SK-N-SH (cell line): ENCODE results near the gene LIPM. TPM values are rescaled to one million over a fixed set of nuclear protein-coding genes. Genes with fewer than 3 reads are reported as not detected.

Source experiments
- CTCF ChIA-PET: fragments of 300-600, 350-600 bp; formaldehyde crosslinking; extraction: SDS; loops from one replicate; lab custom pipeline; 2021; lab: Yijun Ruan, JAX
- POLR2A ChIA-PET: fragments of 350-600 bp; sonication (Branson Sonifier 250); formaldehyde crosslinking; extraction: SDS; loops from one replicate; lab custom pipeline; 2020; ENCODE audit warnings: antibody characterized with exemption, inconsistent platforms; lab: Yijun Ruan, JAX
- DNase-seq: peaks from one replicate; pipeline ENCODE4 v3.0.0; 2012
- H2AFZ ChIP-seq: fragments of 200-600 bp; sonication (generic); 2 replicates; pipeline ENCODE4 v1.8.1; 2016; ENCODE audit warnings: antibody characterized with exemption, mild to moderate bottlenecking, low read depth
- H3F3A ChIP-seq: fragments of 200-600 bp; sonication (generic); replicated peaks from 2 replicates; pipeline ENCODE3; 2016; ENCODE audit warnings: antibody characterized with exemption, mild to moderate bottlenecking; ENCODE audit not compliant: insufficient read depth
- H3K27ac ChIP-seq, 2 experiments: fragments of 200-500 bp in 1 of 2; fragments of 200-600 bp in 1 of 2; sonication (Bioruptor generic) in 1 of 2; sonication (generic), shearing (Covaris generic) in 1 of 2; 2 replicates each; pipeline versions ENCODE4 v1.5.1 to v1.6.1; 2014 to 2016; ENCODE audit warnings: low read depth in 2 of 2, inconsistent platforms in 1 of 2, low read length in 1 of 2, mild to moderate bottlenecking in 1 of 2, mixed read lengths in 1 of 2
- H3K27me3 ChIP-seq: fragments of 200-600 bp; sonication (generic), shearing (Covaris generic); 2 replicates; pipeline ENCODE4 v1.6.1; 2016; ENCODE audit warnings: mixed run types; ENCODE audit not compliant: insufficient read depth
- H3K36me3 ChIP-seq, 2 experiments: fragments of 200-500 bp in 1 of 2; fragments of 200-600 bp in 1 of 2; sonication (Bioruptor generic) in 1 of 2; sonication (generic) in 1 of 2; replicated peaks in 1 of 2; 2 replicates each; pipeline versions ENCODE3 to v1.5.1; 2014 to 2016; ENCODE audit warnings: low read length in 1 of 2, mild to moderate bottlenecking in 1 of 2; ENCODE audit not compliant: insufficient read depth in 2 of 2, control insufficient read depth in 1 of 2
- H3K4me1 ChIP-seq, 2 experiments: fragments of 200-500 bp in 1 of 2; fragments of 200-600 bp in 1 of 2; sonication (Bioruptor generic) in 1 of 2; sonication (generic), shearing (Covaris generic) in 1 of 2; 2 replicates each; pipeline versions ENCODE4 v1.5.1 to v1.6.1; 2014 to 2016; ENCODE audit warnings: low read depth in 1 of 2, low read length in 1 of 2, mixed run types in 1 of 2; ENCODE audit not compliant: insufficient read depth in 2 of 2, control insufficient read depth in 1 of 2
- H3K4me2 ChIP-seq: fragments of 200-600 bp; sonication (generic), shearing (Covaris generic); 2 replicates; pipeline ENCODE4 v1.6.1; 2017; ENCODE audit warnings: mixed run types
- H3K4me3 ChIP-seq, 2 experiments: fragments of 200-500 bp in 1 of 2; fragments of 200-600 bp in 1 of 2; sonication (Bioruptor generic) in 1 of 2; sonication (generic), shearing (Covaris generic) in 1 of 2; 2 replicates each; pipeline versions ENCODE4 v1.5.1 to v1.8.1; 2014 to 2016; ENCODE audit warnings: low read depth in 2 of 2, inconsistent platforms in 1 of 2, low read length in 1 of 2, mild to moderate bottlenecking in 1 of 2, mixed read lengths in 1 of 2, moderate library complexity in 1 of 2
- H3K79me2 ChIP-seq: fragments of 200-600 bp; sonication (generic); 2 replicates; pipeline ENCODE4 v1.8.1; 2017; ENCODE audit warnings: mild to moderate bottlenecking; ENCODE audit not compliant: insufficient read depth
- H3K9ac ChIP-seq: fragments of 200-600 bp; sonication (generic); 2 replicates; pipeline ENCODE4 v1.6.1; 2017; ENCODE audit warnings: mixed run types
- H3K9me2 ChIP-seq: fragments of 200-600 bp; sonication (generic); 2 replicates; pipeline ENCODE4 v1.6.1; 2017; ENCODE audit warnings: mixed run types
- H3K9me3 ChIP-seq: fragments of 200-600 bp; sonication (generic); 2 replicates; pipeline ENCODE4 v1.6.1; 2017; ENCODE audit warnings: mixed run types, mild to moderate bottlenecking, moderate library complexity
- H4K20me1 ChIP-seq: fragments of 200-600 bp; sonication (generic); 2 replicates; pipeline ENCODE4 v1.6.1; 2017; ENCODE audit warnings: mild to moderate bottlenecking, mixed run types; ENCODE audit not compliant: insufficient read depth
- ELF1 ChIP-seq: IDR thresholded peaks from 2 replicates; pipeline ENCODE4 v1.4.0; 2012
- EP300 ChIP-seq, 2 experiments: IDR thresholded peaks; 2 replicates each; pipeline versions ENCODE4 v1.4.0 to v1.6.1; 2012; ENCODE audit warnings: borderline replicate concordance in 1 of 2, low read depth in 1 of 2, low read length in 1 of 2
- EZH2phosphoT487 ChIP-seq: fragments of 200-600 bp; sonication (generic); IDR thresholded peaks from 2 replicates; pipeline ENCODE4 v1.6.1; 2017; ENCODE audit warnings: low read depth, mixed run types, mild to moderate bottlenecking, antibody characterized with exemption, moderate library complexity, borderline replicate concordance
- FOSL2 ChIP-seq: IDR thresholded peaks from 2 replicates; pipeline ENCODE4 v1.4.0; 2012; ENCODE audit warnings: low read depth, mild to moderate bottlenecking, moderate library complexity, borderline replicate concordance
- FOXJ3 ChIP-seq: sonication (generic); formaldehyde crosslinking; IDR thresholded peaks from 2 replicates; pipeline ENCODE4 v1.5.1; 2020; ENCODE audit warnings: mild to moderate bottlenecking, missing genetic modification reagents
- GABPA ChIP-seq: IDR thresholded peaks from 2 replicates; pipeline ENCODE4 v1.4.0; 2012; ENCODE audit warnings: low read depth, mild to moderate bottlenecking
- GATA2 ChIP-seq: sonication (generic); formaldehyde crosslinking; IDR thresholded peaks from 2 replicates; pipeline ENCODE4 v1.5.0; 2020; ENCODE audit warnings: mild to moderate bottlenecking, missing genetic modification reagents
- JUND ChIP-seq: IDR thresholded peaks from 2 replicates; pipeline ENCODE4 v1.4.0; 2012
- MXI1 ChIP-seq: IDR thresholded peaks from 2 replicates; pipeline ENCODE4 v1.6.1; 2012; ENCODE audit warnings: mild to moderate bottlenecking, low read depth, low read length, improper control_type of control experiment
- NRF1 ChIP-seq: IDR thresholded peaks from 2 replicates; pipeline ENCODE4 v1.6.1; 2012; ENCODE audit warnings: low read depth, mild to moderate bottlenecking, low read length
- POLR2AphosphoS5 ChIP-seq: IDR thresholded peaks from 2 replicates; pipeline ENCODE4 v1.6.1; 2012; ENCODE audit warnings: low read depth, low read length
- RCOR1 ChIP-seq: fragments of 150-350 bp; IDR thresholded peaks from 2 replicates; pipeline ENCODE4 v1.6.1; 2017; ENCODE audit warnings: antibody characterized with exemption, low read length
- REST ChIP-seq: IDR thresholded peaks from 2 replicates; pipeline ENCODE4 v1.6.1; 2012; ENCODE audit warnings: mild to moderate bottlenecking, low read depth, low read length, moderate library complexity
- RFX5 ChIP-seq: IDR thresholded peaks from 2 replicates; pipeline ENCODE4 v1.6.1; 2012; ENCODE audit warnings: mild to moderate bottlenecking, improper control_type of control experiment, low read length
- SMC3 ChIP-seq: IDR thresholded peaks from 2 replicates; pipeline ENCODE4 v1.6.1; 2012; ENCODE audit warnings: low read depth, low read length, improper control_type of control experiment
- TAF1 ChIP-seq: IDR thresholded peaks from 2 replicates; pipeline ENCODE4 v1.6.1; 2012; ENCODE audit warnings: low read depth, mild to moderate bottlenecking, low read length, moderate library complexity, borderline replicate concordance
- TCF12 ChIP-seq: IDR thresholded peaks from 2 replicates; pipeline ENCODE4 v1.4.0; 2012
- USF2 ChIP-seq: fragments of 150-350 bp; IDR thresholded peaks from 2 replicates; pipeline ENCODE4 v1.6.1; 2017; ENCODE audit warnings: antibody characterized with exemption, low read length, low read depth, borderline replicate concordance
- WGBS: methylation state at CpG from one replicate; pipeline ENCODE4 v1.1.6; 2017; ENCODE audit warnings: low lambda C conversion rate; 5-methylcytosine and 5-hydroxymethylcytosine counted together
- polyA plus RNA-seq, 3 experiments: library from polyadenylated mRNA; depleted of rRNA; stranded (reverse); fragments of >200 nt; gene quantifications; 2 replicates each; pipeline ENCODE4 v1.2.3, GENCODE V29; 2012
- TF ChIP-seq, protein P1 (sequence below): IDR thresholded peaks from 2 replicates; pipeline ENCODE4 v1.4.0; 2012; ENCODE audit warnings: low read depth, borderline replicate concordance
- TF ChIP-seq, protein P2 (sequence below): IDR thresholded peaks from 2 replicates; pipeline ENCODE4 v1.4.0; 2012; ENCODE audit warnings: low read depth
- TF ChIP-seq, protein P3 (sequence below): IDR thresholded peaks from 2 replicates; pipeline ENCODE4 v1.4.0; 2012; ENCODE audit warnings: low read depth, borderline replicate concordance

The LIPM gene
- polyA plus RNA-seq, 1 of the 3 experiments (the other 2 are of a cell fraction), result not detected

- CTCF ChIA-PET, result interaction anchor here (1.1 to 1.2 kb wide), 2 partner anchors 13 to 68 kb away, joined by 4 to 6 read pairs; no protein-coding TSS in a partner anchor
- Histone ChIP-seq H3K4me3 (no peak overlapping the region), H3F3A (peaks cover 13% of the 10 kb centered on the region), H3K4me2 (no peak overlapping the region), H3K9me3 (no peaks in the 10 kb centered on the region), H3K79me2 (no peaks in the 10 kb centered on the region), H3K9ac (no peak overlapping the region), H3K9me2 (no peaks in the 10 kb centered on the region), H3K27me3 (no peaks in the 10 kb centered on the region), H3K4me1 (peaks cover 0 to 7% of the 10 kb centered on the region in 2 experiments; a peak in 2 of 4 replicates), H3K27ac (no peak overlapping the region), H3K36me3 (no peaks in the 10 kb centered on the region), H2AFZ (no peak overlapping the region), H4K20me1 (no peaks in the 10 kb centered on the region)
- TF ChIP-seq EP300 (IDR thresholded peaks at IDR 0.05; ENCODE audit: borderline replicate concordance in 1 of 2, low read depth in 1 of 2, low read length in 1 of 2) (no peak), JUND (no peak), FOXJ3 (CRISPR knock-in tag) (no peak), RCOR1 (no peak), MXI1 (no peak), POLR2AphosphoS5 (no peak), FOSL2 (no peak), EZH2phosphoT487 (no peak), NRF1 (no peak), TAF1 (no peak), GABPA (no peak)
- DNase-seq, result no peak
- 80% methylated on average over 3 of the region's 3 CpGs for WGBS
- POLR2A ChIA-PET, result no interaction called here
Observed at GRCh38 chr10:88755753-88756152, 46.8 kb upstream of the LIPM start.

DNA sequence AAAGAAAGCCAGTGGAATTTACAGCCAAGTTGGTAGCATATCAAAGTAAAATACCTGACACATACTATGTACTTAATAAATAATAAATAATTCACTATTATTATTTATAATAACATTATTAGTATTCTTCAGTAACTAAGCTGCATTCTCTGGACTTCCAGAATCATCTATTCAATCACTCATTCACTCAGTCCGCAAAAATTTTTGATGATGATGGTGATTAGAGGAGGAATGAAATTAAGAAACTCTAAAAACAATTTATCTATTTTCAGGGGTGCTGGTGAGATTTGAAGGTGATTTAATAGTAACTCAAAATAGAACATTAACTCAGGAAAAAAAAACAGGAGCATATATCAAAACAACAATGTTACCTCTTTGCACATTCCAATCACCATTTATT, 45.9 kb upstream of the LIPM start:
- H3K9me2 ChIP-seq, result no peaks in the 10 kb centered on the region
- peaks cover 0 to 7% of the 10 kb centered on the region in 2 experiments; a peak in 2 of 4 replicates for H3K4me1 ChIP-seq
- H3K9ac ChIP-seq, result no peak overlapping the region
- no peaks in the 10 kb centered on the region for H3K27me3 ChIP-seq
- H3K36me3 ChIP-seq, result no peaks in the 10 kb centered on the region
- ChIA-PET POLR2A (no interaction called here), CTCF (no interaction called here)
- peaks cover 13% of the 10 kb centered on the region for H3F3A ChIP-seq
- H3K4me2 ChIP-seq, result no peak overlapping the region
- DNase-seq, result no peak
- no peak overlapping the region for H2AFZ ChIP-seq
- no peak overlapping the region for H3K27ac ChIP-seq
- 44% methylated on average over 1 of the region's 1 CpG for WGBS
- no peaks in the 10 kb centered on the region for H4K20me1 ChIP-seq
- no peaks in the 10 kb centered on the region for H3K79me2 ChIP-seq
- no peaks in the 10 kb centered on the region for H3K9me3 ChIP-seq
- H3K4me3 ChIP-seq, result no peak overlapping the region
- TF ChIP-seq NRF1 (no peak), RCOR1 (no peak), RFX5 (no peak), REST (no peak), SMC3 (no peak), USF2 (no peak), GABPA (no peak), TAF1 (no peak), EZH2phosphoT487 (no peak), GATA2 (no peak), FOSL2 (no peak), TCF12 (no peak), ELF1 (no peak)
- TF ChIP-seq, protein P1, sequence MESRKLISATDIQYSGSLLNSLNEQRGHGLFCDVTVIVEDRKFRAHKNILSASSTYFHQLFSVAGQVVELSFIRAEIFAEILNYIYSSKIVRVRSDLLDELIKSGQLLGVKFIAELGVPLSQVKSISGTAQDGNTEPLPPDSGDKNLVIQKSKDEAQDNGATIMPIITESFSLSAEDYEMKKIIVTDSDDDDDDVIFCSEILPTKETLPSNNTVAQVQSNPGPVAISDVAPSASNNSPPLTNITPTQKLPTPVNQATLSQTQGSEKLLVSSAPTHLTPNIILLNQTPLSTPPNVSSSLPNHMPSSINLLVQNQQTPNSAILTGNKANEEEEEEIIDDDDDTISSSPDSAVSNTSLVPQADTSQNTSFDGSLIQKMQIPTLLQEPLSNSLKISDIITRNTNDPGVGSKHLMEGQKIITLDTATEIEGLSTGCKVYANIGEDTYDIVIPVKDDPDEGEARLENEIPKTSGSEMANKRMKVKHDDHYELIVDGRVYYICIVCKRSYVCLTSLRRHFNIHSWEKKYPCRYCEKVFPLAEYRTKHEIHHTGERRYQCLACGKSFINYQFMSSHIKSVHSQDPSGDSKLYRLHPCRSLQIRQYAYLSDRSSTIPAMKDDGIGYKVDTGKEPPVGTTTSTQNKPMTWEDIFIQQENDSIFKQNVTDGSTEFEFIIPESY, result no peak
- TF ChIP-seq, protein P2, sequence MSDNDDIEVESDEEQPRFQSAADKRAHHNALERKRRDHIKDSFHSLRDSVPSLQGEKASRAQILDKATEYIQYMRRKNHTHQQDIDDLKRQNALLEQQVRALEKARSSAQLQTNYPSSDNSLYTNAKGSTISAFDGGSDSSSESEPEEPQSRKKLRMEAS, result no peak
- TF ChIP-seq, protein P3, sequence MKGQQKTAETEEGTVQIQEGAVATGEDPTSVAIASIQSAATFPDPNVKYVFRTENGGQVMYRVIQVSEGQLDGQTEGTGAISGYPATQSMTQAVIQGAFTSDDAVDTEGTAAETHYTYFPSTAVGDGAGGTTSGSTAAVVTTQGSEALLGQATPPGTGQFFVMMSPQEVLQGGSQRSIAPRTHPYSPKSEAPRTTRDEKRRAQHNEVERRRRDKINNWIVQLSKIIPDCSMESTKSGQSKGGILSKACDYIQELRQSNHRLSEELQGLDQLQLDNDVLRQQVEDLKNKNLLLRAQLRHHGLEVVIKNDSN, result no peak
